Adrenal gland (tissue), 5 donors: Measurements from ENCODE around the gene P2RY2.

ENCODE experiments used
- CTCF ChIP-seq, 6 experiments: fragments of 450-650 bp in 4 of 6; fragments of 200-600 bp in 2 of 6; sonication (generic) in 1 of 6; IDR thresholded peaks; 1 replicate in 5 of 6; 2 replicates in 1 of 6; pipeline versions ENCODE4 v1.5.1 to v1.8.0; 2016 to 2021; ENCODE audit warnings: antibody characterized with exemption in 6 of 6, mild to moderate bottlenecking in 2 of 6, moderate library complexity in 1 of 6
- POLR2A ChIP-seq, 2 donors: fragments of 450-650 bp; IDR thresholded peaks; one replicate each; pipeline ENCODE4 v1.6.1; 2017; ENCODE audit warnings: antibody characterized with exemption in 2 of 2, mild to moderate bottlenecking in 2 of 2, moderate library complexity in 1 of 2
- donor health status: DM: no; HTN: no; CAD: no.

DNA sequence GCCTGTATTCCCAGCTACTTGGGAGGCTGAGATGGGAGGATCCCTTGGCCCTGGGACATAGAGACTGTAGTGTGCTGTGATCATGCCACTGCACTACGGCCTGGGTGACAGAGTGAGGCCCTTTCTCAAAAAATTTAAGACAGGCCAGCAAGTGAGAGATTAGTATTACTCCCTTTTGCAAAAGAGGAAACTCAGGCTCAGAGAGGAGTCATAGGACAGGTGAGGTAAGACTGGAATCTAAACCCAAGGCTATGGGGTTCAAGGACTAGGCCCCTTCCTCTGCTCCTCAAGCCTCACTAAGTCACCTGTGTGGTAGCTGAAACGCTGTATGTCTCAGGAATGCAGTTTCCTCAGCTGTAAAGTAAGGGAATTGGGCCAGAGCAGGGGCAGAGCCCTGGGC, 1.6 kb upstream of the P2RY2 start:
- TF ChIP-seq CTCF (IDR thresholded peaks at IDR 0.05) (no peak), POLR2A (IDR thresholded peaks at IDR 0.05) (no peak)
